ENCODE data around the gene ARHGEF12.

DNA sequence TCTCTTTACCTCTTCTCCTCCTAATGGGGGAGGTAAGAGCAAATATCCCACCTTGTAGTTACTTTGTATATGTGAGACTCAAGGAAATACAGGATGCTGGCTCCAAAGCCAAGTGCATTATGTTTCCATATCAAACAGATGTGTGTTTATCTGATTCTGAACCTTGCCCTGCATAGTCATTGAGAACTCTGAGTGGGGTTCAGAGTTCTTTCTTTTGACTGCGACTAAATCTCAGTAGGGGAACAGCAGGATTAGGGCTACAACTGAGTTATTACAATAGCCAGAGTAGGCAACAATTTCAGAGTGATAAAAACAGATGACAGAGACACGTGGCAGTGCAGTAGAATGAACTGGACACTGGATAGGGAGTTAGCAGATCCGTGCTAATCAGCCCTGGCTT is 45.3 kb upstream of the ARHGEF12 start:
- TF ChIP-seq HDGF (IDR thresholded peaks at IDR 0.05; ENCODE audit: borderline replicate concordance) (no peak), SP1 (IDR thresholded peaks at IDR 0.05) (no peak), ARNT (IDR thresholded peaks at IDR 0.05) (no peak), FOXM1 (IDR thresholded peaks at IDR 0.05; ENCODE audit: borderline replicate concordance) (no peak), LEF1 (IDR thresholded peaks at IDR 0.05; ENCODE audit: borderline replicate concordance) (no peak), ELF4 (IDR thresholded peaks at IDR 0.05) (no peak), BHLHE40 (IDR thresholded peaks at IDR 0.05; ENCODE audit: borderline replicate concordance) (no peak), ZNF384 (IDR thresholded peaks at IDR 0.05) (no peak), PKNOX1 (IDR thresholded peaks at IDR 0.05) (no peak), L3MBTL2 (conservative IDR thresholded peaks at IDR 0.05) (no peak), FOXA1 (IDR thresholded peaks at IDR 0.05) (no peak), SUZ12 (IDR thresholded peaks at IDR 0.05) (no peak), FOXK2 (IDR thresholded peaks at IDR 0.05) (no peak)
